Fibroblast of skin of right quadriceps (primary cell): ENCODE data around the gene ARMS2.

Source experiments
- DNase-seq: peaks from one replicate; pipeline ENCODE4 v3.0.0-alpha.2; 2013

ARMS2 gene

GRCh38 chr10:122495406-122496340 is 41.2 kb downstream of the ARMS2 start:
- DNase-seq, result peak; percentile 82

GRCh38 chr10:122497241-122497640 is 42.8 kb downstream of the ARMS2 start:
- DNase-seq, result no peak

- no peak for DNase-seq
Observed at GRCh38 chr10:122498521-122498920, 44.1 kb downstream of the ARMS2 start.

GRCh38 chr10:122499012-122499411 is 44.6 kb downstream of the ARMS2 start:
- DNase-seq, result no peak

GRCh38 chr10:122499491-122499941 is 45.1 kb downstream of the ARMS2 start:
- DNase-seq, result peak; percentile 61

GRCh38 chr10:122500194-122500593 is 45.7 kb downstream of the ARMS2 start:
- DNase-seq, result no peak

GRCh38 chr10:122500726-122501125 is 46.3 kb downstream of the ARMS2 start:
- no peak for DNase-seq

- no peak for DNase-seq
Observed at GRCh38 chr10:122503012-122503411, 48.6 kb downstream of the ARMS2 start.

GRCh38 chr10:122503886-122504609 is 49.6 kb downstream of the ARMS2 start:
- DNase-seq, result no peak

- peak; percentile 86 for DNase-seq
Observed at GRCh38 chr10:122504610-122504950, 50.1 kb downstream of the ARMS2 start.

- no peak for DNase-seq
Observed at GRCh38 chr10:122505011-122505410, 50.6 kb downstream of the ARMS2 start.

GRCh38 chr10:122505885-122506645 is 51.6 kb downstream of the ARMS2 start:
- no peak for DNase-seq
